GM18499 (cell line): ENCODE measurements around the gene MS4A2.

Source experiments
- ATAC-seq: cut with Tn5 transposase; IDR thresholded peaks from one replicate; pipeline ENCODE4 v1.9.1; 2021; ENCODE audit warnings: moderate number of reproducible peaks; ENCODE audit not compliant: insufficient read depth, unreplicated experiment

MS4A2 gene

GRCh38 chr11:60145677-60146076 is 57.2 kb downstream of the MS4A2 start:
- no peak for ATAC-seq
